SH-SY5Y (cell line): ENCODE data around the gene CCDC85C.

Experiments used
- GATA2 ChIP-seq: IDR thresholded peaks from 2 replicates; pipeline ENCODE4 v1.6.1; 2011; ENCODE audit warnings: mild to moderate bottlenecking, low read depth, low read length
- GATA3 ChIP-seq: IDR thresholded peaks from 2 replicates; pipeline ENCODE4 v1.6.1; 2011; ENCODE audit warnings: low read depth, mild to moderate bottlenecking, low read length, moderate library complexity

Gene CCDC85C

DNA sequence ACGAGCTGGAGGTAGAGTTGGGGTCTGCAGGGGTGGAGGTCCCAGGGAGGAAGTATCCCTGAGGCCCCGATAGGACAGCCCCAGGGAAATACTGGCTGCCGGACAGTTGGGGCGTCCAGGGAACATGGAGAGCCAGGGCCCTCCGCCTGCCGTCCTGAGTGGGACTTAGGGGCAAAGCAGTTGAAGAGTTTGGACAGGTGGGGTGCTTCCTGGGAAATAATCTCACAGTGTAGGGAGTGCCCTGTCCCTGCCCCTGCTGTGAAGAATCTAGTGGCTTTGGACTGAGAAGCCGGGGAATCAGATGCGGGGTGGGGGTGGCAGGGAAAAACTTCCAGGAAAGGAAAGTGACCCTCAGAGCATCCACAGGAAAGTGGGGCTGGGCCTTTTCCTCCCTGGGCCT is 31.1 kb upstream of the CCDC85C start:
- TF ChIP-seq GATA3: no peak
- TF ChIP-seq GATA2: no peak

DNA sequence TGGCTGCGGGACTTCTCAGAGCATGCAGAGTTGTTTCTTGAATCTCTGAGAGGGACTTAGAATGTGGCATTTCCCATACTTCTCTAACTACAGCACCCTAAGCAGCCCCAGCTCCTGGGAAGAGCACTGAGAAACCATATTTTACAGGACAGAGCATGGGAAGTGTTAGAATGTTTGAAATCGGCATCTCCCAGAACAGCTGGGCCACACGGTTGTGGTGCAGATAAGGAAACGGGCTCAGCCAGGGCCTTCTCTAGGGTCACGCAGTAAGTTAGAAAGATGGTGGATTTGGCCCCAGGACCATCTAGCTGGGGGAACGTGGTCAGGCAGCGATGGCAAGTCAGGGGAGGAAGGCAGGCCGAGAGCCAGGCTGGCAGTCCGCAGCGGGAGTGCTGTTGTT is 30.4 kb upstream of the CCDC85C start:
- TF ChIP-seq GATA3 (no peak), GATA2 (no peak)

DNA sequence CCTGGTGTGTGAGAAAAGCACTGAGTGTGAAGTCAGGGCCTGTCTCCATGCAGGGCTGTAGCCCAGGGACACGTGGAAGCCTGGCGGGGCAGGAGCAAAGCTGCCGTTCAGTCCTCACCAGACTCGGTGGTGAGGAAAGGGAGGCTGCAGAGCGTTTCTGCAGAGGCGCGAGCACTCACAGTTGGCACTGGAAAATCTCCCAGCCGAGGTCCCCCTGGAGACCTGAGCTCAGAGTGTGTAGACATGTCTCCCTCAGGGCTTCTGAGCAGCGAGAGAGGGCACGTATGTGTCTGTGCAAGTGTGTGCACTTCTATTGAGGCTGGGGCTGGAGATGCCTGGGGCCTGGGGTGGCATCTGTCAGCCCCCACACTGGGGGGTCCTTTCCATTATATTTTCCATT is 29.9 kb upstream of the CCDC85C start:
- TF ChIP-seq GATA3: no peak
- TF ChIP-seq GATA2: no peak

DNA sequence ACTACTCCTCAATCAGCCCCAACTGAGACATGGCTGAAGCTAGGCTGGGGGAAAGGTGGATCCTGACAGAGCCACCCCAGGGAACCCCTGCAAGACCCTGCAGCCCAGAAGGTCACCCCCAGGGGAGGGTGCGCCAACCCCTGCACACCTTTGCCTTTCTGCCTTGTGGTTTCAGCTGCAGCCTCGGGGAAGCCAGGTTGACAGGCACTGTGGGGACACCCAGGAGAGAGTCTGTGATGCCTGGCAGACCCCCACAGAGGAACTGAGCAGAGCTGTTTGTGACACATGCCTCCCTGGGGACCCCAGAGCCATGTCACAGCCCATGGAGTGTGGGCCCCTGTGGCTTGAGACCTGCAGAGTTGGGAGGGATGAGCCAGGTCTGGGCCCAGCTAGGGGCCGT is 29.1 kb upstream of the CCDC85C start:
- TF ChIP-seq GATA2 (no peak), GATA3 (no peak)

DNA sequence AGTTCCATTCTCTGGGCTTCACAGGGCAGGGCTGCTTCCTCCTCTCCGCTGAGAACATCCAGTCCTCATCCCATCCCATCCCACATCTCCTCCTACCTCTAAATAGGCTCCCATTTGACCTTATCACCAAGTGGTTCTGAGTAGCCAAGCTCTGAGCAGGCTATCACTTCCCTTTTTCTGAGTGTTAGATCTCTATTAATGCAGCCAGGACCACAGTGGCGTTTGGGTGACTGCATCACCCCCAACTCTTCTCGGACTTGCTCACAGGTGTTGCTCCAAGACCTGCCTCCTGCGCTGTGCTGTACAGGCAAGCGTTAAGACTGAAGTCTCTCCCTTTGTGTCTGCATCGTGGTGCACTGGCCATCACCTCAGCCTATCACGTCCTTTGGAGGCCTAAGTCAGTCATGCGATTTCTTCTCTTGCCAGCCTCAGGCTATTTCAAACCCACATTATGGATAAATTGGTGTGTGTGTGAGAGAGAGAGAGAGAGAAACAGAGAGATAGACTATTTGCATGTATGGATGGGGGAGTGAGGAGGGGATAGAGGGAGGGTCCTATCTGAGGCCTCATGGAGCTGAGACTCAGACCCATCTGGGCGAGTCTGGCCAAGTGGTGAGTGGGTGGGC is 28.5 kb upstream of the CCDC85C start:
- TF ChIP-seq GATA3 (no peak), GATA2 (no peak)

DNA sequence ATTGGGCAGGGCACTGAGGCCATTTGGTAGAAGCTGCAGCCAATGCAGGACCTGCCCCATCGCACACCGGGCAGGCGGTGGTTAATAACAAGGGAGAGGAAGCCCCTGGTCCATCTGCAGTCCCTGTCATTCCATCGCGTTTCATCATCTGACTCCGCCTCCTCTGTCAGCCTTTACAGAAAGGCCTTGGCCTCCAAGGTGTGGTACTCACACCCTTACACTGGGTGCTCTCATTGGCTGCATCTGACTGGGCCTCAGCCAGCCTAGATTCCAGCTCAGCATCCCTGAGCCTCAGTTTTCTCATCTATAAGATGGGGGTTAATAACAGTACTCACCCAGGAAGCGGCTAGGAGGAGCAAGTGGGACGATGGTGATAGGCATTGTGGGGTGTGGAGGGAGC is 26.2 kb upstream of the CCDC85C start:
- no peak for TF ChIP-seq GATA3
- no peak for TF ChIP-seq GATA2

DNA sequence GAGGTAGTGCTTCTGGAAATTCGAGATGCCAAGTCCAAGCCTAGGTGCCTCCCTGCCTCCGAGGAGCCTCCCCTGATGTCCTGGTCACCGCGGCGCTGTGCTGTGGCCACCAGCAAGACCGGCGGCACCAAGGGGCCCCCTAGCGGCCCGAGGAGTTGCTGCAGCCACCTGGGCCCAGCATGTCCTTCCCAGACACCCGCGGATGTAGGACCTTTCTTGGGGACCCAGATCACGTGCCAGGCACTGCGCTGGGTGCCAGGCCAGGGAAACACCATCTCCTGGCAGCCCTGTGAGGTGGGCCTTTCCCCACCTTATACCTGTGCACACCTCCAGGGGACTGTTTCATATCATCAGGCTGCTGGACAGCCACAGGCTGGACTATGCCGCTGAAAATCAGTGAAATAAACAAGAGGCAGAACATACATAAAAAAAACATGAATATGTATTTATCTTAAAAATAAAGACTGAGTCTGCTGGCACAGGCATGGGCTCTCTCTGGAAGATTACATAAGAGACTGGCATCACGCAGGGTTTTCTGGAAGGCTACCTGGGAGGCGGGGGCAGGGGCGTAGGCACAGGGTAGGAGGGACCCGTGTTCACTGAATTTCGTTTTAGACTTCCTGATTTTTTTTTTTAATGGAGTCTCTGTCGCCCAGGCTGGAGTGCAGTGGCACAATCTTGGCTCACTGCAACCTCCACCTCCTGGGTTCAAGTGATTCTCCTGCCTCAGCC is 25.0 kb upstream of the CCDC85C start:
- TF ChIP-seq GATA3 (no peak), GATA2 (no peak)

DNA sequence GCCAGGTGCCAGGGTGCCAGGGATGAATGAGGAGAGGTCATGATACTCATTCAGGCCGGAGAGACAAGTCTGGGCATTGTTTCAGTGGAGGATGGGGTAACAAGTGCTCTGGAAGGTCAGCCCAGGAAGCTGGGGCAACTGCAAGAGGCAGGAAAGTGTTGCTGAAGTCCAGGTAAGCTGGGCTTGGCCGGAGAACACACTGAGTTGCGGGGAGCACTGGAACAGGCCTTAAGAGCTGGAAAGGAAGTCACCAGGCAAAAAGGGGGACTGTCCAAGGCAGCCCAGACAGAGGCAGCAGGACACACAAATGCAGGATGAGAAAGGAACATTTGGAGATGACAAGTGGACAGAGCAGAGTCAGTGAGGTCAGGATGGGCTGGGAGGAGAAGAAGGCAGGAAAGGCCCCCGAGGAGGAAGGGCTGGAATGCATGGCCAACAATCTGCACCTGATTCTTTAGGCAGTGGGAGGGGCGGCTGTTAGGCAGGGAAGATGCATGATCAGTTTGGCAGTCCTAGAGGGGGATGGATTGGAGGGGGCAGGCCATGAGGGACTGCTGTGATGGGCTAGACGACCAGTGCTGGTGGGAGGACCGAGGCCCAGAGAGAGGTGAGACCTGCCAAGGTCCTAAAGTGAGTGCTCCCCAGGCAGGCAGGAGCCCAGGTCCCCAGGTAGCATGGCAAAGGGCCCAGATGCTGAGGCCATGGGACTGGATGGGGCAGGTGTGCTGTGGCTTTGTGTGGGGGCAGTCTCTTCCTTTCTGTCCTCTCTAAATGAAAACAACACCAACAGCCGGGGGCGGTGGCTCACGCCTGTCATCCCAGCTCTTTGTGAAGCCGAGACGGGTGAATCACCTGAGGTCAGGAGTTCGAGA is 23.7 kb upstream of the CCDC85C start:
- TF ChIP-seq GATA2: no peak
- no peak for TF ChIP-seq GATA3

DNA sequence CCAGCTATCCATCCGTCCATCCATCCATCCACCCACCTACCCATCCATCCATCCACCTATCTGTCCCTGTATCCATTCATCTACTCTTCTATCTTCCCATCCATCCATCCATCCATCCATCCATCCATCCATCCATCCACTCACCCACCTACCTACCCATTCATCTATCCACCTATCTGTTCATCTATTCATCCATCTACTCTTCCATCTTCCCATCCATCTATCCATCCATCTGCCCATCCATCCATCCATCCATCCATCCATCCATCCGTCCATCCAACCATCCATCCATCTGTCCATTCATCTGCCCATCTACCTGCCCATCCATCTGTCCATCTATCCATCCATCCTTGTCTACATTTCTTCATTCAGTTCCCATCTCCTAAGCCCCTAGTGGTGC is 23.1 kb upstream of the CCDC85C start:
- TF ChIP-seq GATA3 (no peak), GATA2 (no peak)

DNA sequence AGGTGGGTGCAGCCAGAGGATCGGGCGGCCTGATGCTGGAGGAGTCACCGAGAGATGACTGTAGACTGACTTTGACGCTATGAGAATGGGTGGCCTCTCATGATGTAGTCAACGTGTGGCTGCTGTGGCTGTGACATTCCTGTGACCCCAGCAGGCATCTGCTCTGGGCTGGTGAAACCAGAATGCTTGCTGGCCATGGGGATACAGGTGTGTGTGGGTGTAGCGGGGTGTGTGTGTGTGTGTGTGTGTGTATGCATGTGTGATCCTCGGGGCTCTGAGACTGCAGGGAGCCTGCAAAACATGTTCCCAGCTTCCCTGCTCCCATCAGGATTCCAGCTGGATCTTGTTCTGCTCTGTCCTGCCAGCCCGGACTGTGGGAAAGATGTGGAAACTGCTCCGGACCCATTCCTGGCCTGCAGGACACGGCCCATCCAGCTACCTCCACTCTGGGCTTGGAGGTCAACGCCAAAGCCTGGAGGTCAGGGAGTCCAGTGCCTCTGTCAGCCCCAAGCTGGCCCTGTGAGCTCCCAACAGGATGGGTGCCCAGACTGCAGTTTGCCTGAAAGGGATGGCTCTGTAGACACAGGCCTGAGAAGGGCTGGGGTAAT is 22.1 kb upstream of the CCDC85C start:
- TF ChIP-seq GATA2 (no peak), GATA3 (no peak)

DNA sequence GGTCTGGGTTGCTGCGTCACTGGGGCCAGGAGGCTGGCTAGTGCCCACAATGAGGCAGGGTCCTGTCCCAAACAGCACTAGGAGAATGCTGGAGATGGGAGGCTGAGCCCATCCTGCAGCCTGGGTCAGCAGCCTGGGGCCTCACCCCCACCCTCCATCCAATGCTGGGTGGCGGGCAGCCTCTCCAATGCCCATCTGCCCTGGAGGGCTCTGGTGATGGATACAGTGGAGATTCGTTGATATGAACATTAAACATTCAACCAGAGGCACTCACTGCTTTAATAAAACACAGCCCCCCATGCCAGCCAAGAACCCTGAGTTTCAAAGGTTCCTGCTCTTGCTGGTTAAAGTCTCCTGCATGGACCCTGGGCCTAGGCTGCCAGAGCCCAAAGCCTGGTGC is 21.5 kb upstream of the CCDC85C start:
- TF ChIP-seq GATA2 (peak; percentile 50), GATA3 (no peak)

DNA sequence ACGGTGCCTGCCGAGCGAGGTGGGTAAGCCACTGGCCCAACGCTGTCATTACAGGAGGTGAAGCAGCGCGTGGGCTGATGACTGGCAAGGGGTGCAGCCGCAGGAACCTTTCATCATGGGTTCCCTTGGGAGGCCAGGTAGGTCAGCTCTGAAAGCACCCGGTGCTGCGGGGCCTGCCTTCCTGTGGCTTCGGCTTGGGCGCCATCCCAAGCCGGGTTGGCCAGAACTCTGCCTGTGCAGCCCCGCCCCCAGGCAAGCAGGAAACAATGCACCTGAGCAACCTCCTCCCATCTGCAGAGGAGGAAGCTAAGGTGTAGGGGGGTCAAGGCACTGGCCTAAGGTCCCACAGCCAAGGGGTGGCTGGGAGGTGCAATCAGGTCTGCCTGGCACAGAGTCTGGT is 21.0 kb upstream of the CCDC85C start:
- TF ChIP-seq GATA3 (no peak), GATA2 (no peak)

DNA sequence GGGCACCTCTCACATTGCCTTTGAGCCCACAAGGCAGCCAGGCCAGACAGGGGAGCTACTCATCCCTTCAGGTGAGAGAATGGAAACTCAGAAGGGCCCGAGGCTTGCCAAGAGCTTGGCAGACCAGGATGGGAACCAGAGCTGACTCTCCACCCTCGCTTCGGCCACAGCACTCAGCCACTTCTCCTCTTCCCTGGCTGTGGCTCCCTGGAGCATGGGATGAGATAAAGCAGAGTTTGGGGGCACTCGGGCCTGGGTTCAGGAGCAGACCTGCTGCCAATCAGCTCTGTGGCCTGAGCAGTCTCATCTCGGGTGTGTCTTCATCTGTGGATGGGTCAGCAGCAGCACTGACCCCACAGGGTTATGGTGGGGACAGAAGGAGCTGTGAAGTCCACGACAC is 20.0 kb upstream of the CCDC85C start:
- TF ChIP-seq GATA3: no peak
- no peak for TF ChIP-seq GATA2

DNA sequence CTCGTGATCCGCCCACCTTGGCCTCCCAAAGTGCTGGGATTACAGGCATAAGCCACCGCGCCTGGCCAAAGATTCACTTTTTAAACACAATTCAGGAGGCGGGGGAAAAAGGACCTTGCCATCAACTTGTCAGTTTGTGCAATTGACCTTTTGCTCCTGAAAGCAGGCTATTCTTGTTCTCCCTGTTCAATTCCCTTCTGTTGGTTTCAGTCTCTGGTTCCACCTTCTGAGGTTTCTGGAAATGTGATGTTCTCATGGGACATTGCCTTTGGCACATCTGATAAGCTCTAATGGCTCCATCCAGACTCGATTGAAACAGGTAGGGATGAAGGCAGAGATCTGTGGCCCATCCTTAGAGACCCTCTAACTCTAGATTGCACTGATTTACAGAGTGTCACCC is 17.9 kb upstream of the CCDC85C start:
- TF ChIP-seq GATA3 (no peak), GATA2 (peak; percentile 7; the same call in 1 of the 2 replicates)
